Spleen (tissue), 7 donors: Measurements from ENCODE around the gene ASZ1.

Source experiments
- POLR2AphosphoS5 ChIP-seq, 3 donors: sonication (generic); formaldehyde crosslinking; IDR thresholded peaks; one replicate each; pipeline ENCODE4 v1.5.1; 2017; ENCODE audit warnings: antibody characterized with exemption in 3 of 3
- TF ChIP-seq, protein P1 (sequence below), 11 experiments: fragments of 200-600 bp in 7 of 11; fragments of 450-650 bp in 4 of 11; sonication (generic) in 4 of 11; IDR thresholded peaks in 8 of 11; conservative IDR thresholded peaks in 3 of 11; 1 replicate in 7 of 11; 2 replicates in 4 of 11; pipeline versions ENCODE4 v1.4.0 to v1.8.0; 2016 to 2021; ENCODE audit warnings: antibody characterized with exemption in 11 of 11, inconsistent platforms in 4 of 11, mild to moderate bottlenecking in 1 of 11
- donor health status: DM: no; HTN: no; CAD: no; lungs with moderate emphysema.
- donor health status: DM: no; HTN: no; CAD: no.
- donor health status: DM: no; HTN: no; CAD: no.

DNA sequence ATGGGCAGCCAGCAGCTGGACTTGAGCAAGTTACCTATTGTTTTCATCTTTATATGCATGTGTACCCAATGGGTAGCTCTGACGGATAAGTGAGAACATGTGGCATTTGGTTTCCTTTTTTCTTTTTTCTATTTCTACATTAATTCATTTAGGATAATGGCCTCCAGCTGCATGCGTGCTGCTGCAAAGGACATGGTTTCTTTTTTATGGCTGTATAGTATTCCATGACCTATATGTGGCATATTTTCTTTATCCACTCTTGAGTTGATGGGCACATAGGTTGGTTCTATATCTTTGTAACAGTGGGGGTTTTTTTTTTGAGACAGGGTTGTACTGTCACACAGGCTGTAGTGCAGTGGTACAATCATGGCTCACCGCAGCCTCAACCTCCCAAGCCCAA, 37.4 kb downstream of the ASZ1 start:
- TF ChIP-seq, protein P1, sequence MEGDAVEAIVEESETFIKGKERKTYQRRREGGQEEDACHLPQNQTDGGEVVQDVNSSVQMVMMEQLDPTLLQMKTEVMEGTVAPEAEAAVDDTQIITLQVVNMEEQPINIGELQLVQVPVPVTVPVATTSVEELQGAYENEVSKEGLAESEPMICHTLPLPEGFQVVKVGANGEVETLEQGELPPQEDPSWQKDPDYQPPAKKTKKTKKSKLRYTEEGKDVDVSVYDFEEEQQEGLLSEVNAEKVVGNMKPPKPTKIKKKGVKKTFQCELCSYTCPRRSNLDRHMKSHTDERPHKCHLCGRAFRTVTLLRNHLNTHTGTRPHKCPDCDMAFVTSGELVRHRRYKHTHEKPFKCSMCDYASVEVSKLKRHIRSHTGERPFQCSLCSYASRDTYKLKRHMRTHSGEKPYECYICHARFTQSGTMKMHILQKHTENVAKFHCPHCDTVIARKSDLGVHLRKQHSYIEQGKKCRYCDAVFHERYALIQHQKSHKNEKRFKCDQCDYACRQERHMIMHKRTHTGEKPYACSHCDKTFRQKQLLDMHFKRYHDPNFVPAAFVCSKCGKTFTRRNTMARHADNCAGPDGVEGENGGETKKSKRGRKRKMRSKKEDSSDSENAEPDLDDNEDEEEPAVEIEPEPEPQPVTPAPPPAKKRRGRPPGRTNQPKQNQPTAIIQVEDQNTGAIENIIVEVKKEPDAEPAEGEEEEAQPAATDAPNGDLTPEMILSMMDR (IDR thresholded peaks at IDR 0.05 in 8 of 11, conservative IDR thresholded peaks at IDR 0.05 in 3 of 11), result no peak
- TF ChIP-seq POLR2AphosphoS5 (IDR thresholded peaks at IDR 0.05), result no peak
